ENCODE results near the gene GFOD2.

GFOD2 gene

DNA sequence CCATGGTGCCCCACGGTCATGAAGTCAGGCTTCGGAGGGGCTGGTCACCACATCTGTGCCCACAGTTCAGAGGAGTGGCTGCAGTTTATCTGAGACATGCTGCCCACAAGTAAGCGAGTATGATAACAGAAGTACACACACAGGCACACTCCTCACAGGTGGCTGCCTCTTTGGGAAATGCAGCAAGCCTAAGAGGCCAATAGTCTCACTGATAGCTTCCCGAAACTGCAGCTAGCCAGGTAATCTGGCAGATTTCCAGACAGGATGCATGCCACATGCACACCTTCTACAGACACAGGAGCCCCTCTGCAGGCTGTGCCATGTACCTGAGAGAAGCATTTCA lies 12.6 kb upstream of the GFOD2 start:
- no peak overlapping the region for H3K9ac ChIP-seq (ENCODE audit: low read depth, low read length, poor library complexity, severe bottlenecking)
- H3K4me1 ChIP-seq (ENCODE audit: insufficient read depth, low read length, poor library complexity, severe bottlenecking), result no peaks in the 10 kb centered on the region
- H2AFZ ChIP-seq (ENCODE audit: low read length), result no peak overlapping the region
- no peak overlapping the region for H3K4me2 ChIP-seq (ENCODE audit: low read depth, low read length, poor library complexity, severe bottlenecking)
- TF ChIP-seq, protein P1, sequence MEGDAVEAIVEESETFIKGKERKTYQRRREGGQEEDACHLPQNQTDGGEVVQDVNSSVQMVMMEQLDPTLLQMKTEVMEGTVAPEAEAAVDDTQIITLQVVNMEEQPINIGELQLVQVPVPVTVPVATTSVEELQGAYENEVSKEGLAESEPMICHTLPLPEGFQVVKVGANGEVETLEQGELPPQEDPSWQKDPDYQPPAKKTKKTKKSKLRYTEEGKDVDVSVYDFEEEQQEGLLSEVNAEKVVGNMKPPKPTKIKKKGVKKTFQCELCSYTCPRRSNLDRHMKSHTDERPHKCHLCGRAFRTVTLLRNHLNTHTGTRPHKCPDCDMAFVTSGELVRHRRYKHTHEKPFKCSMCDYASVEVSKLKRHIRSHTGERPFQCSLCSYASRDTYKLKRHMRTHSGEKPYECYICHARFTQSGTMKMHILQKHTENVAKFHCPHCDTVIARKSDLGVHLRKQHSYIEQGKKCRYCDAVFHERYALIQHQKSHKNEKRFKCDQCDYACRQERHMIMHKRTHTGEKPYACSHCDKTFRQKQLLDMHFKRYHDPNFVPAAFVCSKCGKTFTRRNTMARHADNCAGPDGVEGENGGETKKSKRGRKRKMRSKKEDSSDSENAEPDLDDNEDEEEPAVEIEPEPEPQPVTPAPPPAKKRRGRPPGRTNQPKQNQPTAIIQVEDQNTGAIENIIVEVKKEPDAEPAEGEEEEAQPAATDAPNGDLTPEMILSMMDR (conservative IDR thresholded peaks at IDR 0.05; ENCODE audit: low read length), result no peak
- no peak for TF ChIP-seq EZH2phosphoT487 (IDR thresholded peaks at IDR 0.05; ENCODE audit: borderline replicate concordance)
- no peaks in the 10 kb centered on the region for H3F3A ChIP-seq (ENCODE audit: low read depth)
- no peak overlapping the region for H3K4me3 ChIP-seq (ENCODE audit: low read length, poor library complexity, severe bottlenecking)
- H3K9me3 ChIP-seq (ENCODE audit: insufficient read depth, low read depth, low read length), result no peaks in the 10 kb centered on the region
- no peaks in the 10 kb centered on the region for H4K20me1 ChIP-seq (ENCODE audit: insufficient read depth, low read length, poor library complexity, severe bottlenecking)
- no peaks in the 10 kb centered on the region for H3K9me2 ChIP-seq (replicated peaks; ENCODE audit: low read depth, low read length)
- peaks cover 65% of the 10 kb centered on the region; the same call in 1 of the 2 replicates for H3K36me3 ChIP-seq (ENCODE audit: insufficient read depth, low read length)
- H3K27me3 ChIP-seq (ENCODE audit: insufficient read depth, low read length, poor library complexity, severe bottlenecking), result no peaks in the 10 kb centered on the region
- no peaks in the 10 kb centered on the region for H3K79me2 ChIP-seq (ENCODE audit: insufficient read depth, low read length)

DNA sequence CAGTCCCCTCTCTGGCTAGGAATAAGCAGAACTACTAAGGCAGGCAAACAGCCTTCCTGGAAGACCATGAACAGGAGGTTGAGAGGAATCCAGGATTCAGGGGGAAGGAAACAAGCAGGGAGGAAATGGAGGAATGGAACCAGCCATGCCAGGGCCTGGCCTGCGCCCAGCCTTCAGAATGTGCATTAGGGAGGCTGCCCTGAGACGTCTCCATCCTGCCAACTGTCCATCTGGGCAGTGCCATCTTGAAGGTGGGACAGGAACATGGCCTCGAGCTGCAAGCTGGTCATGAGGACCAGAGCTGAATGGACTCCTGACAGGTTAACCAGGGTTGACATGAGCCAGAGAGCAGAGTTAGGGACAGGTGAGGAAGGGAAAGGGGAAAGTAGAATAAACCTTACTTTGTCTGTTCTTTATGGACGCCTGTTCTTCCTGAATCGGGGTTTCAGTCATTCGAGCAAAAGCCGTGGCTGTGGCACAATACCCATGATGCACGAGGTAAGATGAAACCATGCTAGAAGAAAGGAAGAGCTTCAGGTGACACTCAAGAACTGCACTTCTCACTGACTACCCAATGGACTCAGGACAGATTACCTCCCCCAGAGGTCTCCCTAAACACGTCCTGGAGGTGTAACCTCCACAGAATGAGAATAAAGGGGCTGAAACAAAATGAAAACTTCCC lies 12.1 kb upstream of the GFOD2 start:
- no peaks in the 10 kb centered on the region for H3K79me2 ChIP-seq (ENCODE audit: insufficient read depth, low read length)
- H4K20me1 ChIP-seq (ENCODE audit: insufficient read depth, low read length, poor library complexity, severe bottlenecking), result no peaks in the 10 kb centered on the region
- no peaks in the 10 kb centered on the region for H3F3A ChIP-seq (ENCODE audit: low read depth)
- no peaks in the 10 kb centered on the region for H3K4me1 ChIP-seq (ENCODE audit: insufficient read depth, low read length, poor library complexity, severe bottlenecking)
- H3K4me2 ChIP-seq (ENCODE audit: low read depth, low read length, poor library complexity, severe bottlenecking), result no peak overlapping the region
- no peak for TF ChIP-seq EZH2phosphoT487 (IDR thresholded peaks at IDR 0.05; ENCODE audit: borderline replicate concordance)
- TF ChIP-seq, protein P1 (conservative IDR thresholded peaks at IDR 0.05; ENCODE audit: low read length), result no peak
- H3K9me2 ChIP-seq (replicated peaks; ENCODE audit: low read depth, low read length), result no peaks in the 10 kb centered on the region
- H3K9ac ChIP-seq (ENCODE audit: low read depth, low read length, poor library complexity, severe bottlenecking), result no peak overlapping the region
- no peak overlapping the region for H2AFZ ChIP-seq (ENCODE audit: low read length)
- H3K36me3 ChIP-seq (ENCODE audit: insufficient read depth, low read length), result peaks cover 68% of the 10 kb centered on the region; the same call in 1 of the 2 replicates
- no peak overlapping the region for H3K4me3 ChIP-seq (ENCODE audit: low read length, poor library complexity, severe bottlenecking)
- H3K27me3 ChIP-seq (ENCODE audit: insufficient read depth, low read length, poor library complexity, severe bottlenecking), result no peaks in the 10 kb centered on the region
- H3K9me3 ChIP-seq (ENCODE audit: insufficient read depth, low read depth, low read length), result no peaks in the 10 kb centered on the region

DNA sequence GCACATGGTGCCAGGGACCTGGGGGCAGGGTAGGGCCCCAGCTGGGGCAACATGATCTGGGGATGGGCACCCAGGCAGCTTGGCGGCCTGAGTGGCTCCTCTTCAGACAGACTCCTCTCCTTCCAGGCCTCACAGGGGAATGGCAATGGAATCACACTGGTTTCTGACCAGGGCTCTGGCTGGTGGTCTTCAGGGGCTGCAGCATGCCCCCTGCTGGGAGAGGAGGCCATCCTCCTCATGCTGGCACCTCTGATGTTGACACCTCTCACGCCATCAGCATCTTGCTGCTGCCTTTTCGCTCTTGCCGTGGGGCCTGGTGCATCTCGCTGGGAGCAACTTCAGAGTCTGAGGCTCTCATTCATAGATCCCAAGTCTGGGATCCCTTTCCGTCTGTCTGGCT lies 11.2 kb upstream of the GFOD2 start:
- no peaks in the 10 kb centered on the region for H3K4me1 ChIP-seq (ENCODE audit: insufficient read depth, low read length, poor library complexity, severe bottlenecking)
- no peak overlapping the region for H3K9ac ChIP-seq (ENCODE audit: low read depth, low read length, poor library complexity, severe bottlenecking)
- no peaks in the 10 kb centered on the region for H3K9me3 ChIP-seq (ENCODE audit: insufficient read depth, low read depth, low read length)
- no peaks in the 10 kb centered on the region for H3K9me2 ChIP-seq (replicated peaks; ENCODE audit: low read depth, low read length)
- H2AFZ ChIP-seq (ENCODE audit: low read length), result no peak overlapping the region
- H3K27me3 ChIP-seq (ENCODE audit: insufficient read depth, low read length, poor library complexity, severe bottlenecking), result no peaks in the 10 kb centered on the region
- no peaks in the 10 kb centered on the region for H3K79me2 ChIP-seq (ENCODE audit: insufficient read depth, low read length)
- H3K4me3 ChIP-seq (ENCODE audit: low read length, poor library complexity, severe bottlenecking), result no peak overlapping the region
- H3K4me2 ChIP-seq (ENCODE audit: low read depth, low read length, poor library complexity, severe bottlenecking), result no peak overlapping the region
- TF ChIP-seq EZH2phosphoT487 (IDR thresholded peaks at IDR 0.05; ENCODE audit: borderline replicate concordance), result no peak
- TF ChIP-seq, protein P1 (conservative IDR thresholded peaks at IDR 0.05; ENCODE audit: low read length), result no peak
- no peaks in the 10 kb centered on the region for H3F3A ChIP-seq (ENCODE audit: low read depth)
- H4K20me1 ChIP-seq (ENCODE audit: insufficient read depth, low read length, poor library complexity, severe bottlenecking), result no peaks in the 10 kb centered on the region
- peaks cover 72% of the 10 kb centered on the region; the same call in 1 of the 2 replicates for H3K36me3 ChIP-seq (ENCODE audit: insufficient read depth, low read length)

All from Loucy (cell line).